ENCODE data around the gene PIK3CD. TPM values are rescaled to one million over a fixed set of nuclear protein-coding genes. Genes with fewer than 3 reads are reported as not detected.

PIK3CD gene
- total RNA-seq, 1 experiment from 2014 or later, result 4.5 TPM

DNA sequence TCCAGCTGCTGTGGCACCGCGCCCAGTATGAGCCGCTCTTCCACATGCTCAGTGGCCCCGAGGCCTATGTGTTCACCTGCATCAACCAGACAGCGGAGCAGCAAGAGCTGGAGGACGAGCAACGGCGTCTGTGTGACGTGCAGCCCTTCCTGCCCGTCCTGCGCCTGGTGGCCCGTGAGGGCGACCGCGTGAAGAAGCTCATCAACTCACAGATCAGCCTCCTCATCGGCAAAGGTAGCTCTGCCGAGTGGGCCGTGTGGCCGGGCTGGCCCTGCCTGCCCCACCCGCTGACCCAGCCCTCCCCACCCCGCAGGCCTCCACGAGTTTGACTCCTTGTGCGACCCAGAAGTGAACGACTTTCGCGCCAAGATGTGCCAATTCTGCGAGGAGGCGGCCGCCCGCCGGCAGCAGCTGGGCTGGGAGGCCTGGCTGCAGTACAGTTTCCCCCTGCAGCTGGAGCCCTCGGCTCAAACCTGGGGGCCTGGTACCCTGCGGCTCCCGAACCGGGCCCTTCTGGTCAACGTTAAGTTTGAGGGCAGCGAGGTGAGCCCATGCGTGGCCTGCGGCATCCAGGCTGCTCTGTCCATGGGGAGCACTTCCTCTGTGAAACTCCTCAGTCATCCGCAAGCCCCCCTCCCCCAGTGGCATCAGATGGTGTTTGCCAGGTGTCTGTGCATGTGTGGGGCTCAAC lies 64.2 kb downstream of the PIK3CD start:
- no peak overlapping the region for H3K4me3 ChIP-seq (ENCODE audit: low read length)

DNA sequence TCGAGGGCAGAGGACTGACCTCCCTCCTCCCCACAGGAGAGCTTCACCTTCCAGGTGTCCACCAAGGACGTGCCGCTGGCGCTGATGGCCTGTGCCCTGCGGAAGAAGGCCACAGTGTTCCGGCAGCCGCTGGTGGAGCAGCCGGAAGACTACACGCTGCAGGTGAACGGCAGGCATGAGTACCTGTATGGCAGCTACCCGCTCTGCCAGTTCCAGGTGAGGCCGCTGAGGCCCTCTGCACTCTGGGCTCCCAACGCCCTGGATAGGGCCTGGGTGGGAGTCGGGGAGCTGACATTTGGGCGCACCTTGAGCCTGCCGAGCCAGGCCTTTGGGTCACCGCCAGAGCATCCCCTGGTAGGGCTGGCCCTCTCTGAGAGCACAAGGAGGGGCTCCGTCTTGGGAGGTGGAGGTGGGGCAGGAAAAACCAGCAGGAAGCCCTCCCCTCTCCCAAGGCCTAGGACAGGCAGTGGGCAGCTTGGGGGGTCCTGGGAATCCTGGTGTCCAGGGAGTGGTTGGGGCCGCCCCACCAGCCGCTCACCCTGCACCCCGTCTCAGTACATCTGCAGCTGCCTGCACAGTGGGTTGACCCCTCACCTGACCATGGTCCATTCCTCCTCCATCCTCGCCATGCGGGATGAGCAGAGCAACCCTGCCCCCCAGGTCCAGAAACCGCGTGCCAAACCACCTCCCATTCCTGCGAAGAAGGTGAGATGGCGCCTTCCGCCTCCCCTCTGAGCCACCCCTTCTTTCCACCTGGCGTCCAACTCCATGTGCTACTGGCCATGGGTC lies 65.1 kb downstream of the PIK3CD start:
- POLR2A ChIA-PET (ENCODE audit: unreplicated experiment), result no interaction called here
- CTCF ChIA-PET, result no interaction called here

More for the DNA sequence above, 64.2 kb downstream of the PIK3CD start:
- Histone ChIP-seq H3K4me2 (ENCODE audit: low read length) (no peak overlapping the region), H3K9me2 (replicated peaks; ENCODE audit: low read length) (no peaks in the 10 kb centered on the region), H3F3A (ENCODE audit: low read length, unreplicated experiment) (no peaks in the 10 kb centered on the region), H3K9me3 (ENCODE audit: low read length) (no peaks in the 10 kb centered on the region), H3K27me3 (ENCODE audit: low read length) (no peaks in the 10 kb centered on the region), H3K36me3 (ENCODE audit: low read depth, low read length) (no peaks in the 10 kb centered on the region), H3K9ac (ENCODE audit: low read length) (no peak overlapping the region), H4K20me1 (ENCODE audit: low read length) (no peaks in the 10 kb centered on the region), H3K4me1 (ENCODE audit: insufficient read depth, low read length) (peaks cover 18% of the 10 kb centered on the region), H2AFZ (ENCODE audit: low read length) (no peak overlapping the region), H3K27ac (ENCODE audit: low read length) (no peak overlapping the region), H3K79me2 (ENCODE audit: low read length) (no peaks in the 10 kb centered on the region)
- ChIA-PET CTCF (no interaction called here), POLR2A (ENCODE audit: unreplicated experiment) (no interaction called here)
- ATAC-seq (no peak), DNase-seq (no peak)
- intact Hi-C loops (cut with micrococcal nuclease), result no loop called here
- TF ChIP-seq EZH2 (IDR thresholded peaks at IDR 0.05; ENCODE audit: low read length, unreplicated experiment) (no peak), EZH2phosphoT487 (IDR thresholded peaks at IDR 0.05; ENCODE audit: borderline replicate concordance, low read length) (no peak)
- TF ChIP-seq, protein P1, sequence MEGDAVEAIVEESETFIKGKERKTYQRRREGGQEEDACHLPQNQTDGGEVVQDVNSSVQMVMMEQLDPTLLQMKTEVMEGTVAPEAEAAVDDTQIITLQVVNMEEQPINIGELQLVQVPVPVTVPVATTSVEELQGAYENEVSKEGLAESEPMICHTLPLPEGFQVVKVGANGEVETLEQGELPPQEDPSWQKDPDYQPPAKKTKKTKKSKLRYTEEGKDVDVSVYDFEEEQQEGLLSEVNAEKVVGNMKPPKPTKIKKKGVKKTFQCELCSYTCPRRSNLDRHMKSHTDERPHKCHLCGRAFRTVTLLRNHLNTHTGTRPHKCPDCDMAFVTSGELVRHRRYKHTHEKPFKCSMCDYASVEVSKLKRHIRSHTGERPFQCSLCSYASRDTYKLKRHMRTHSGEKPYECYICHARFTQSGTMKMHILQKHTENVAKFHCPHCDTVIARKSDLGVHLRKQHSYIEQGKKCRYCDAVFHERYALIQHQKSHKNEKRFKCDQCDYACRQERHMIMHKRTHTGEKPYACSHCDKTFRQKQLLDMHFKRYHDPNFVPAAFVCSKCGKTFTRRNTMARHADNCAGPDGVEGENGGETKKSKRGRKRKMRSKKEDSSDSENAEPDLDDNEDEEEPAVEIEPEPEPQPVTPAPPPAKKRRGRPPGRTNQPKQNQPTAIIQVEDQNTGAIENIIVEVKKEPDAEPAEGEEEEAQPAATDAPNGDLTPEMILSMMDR (conservative IDR thresholded peaks at IDR 0.05; ENCODE audit: low read depth, low read length), result no peak
- BruUV-seq (replicated peaks), result no TSS peak

More for the DNA sequence above, 65.1 kb downstream of the PIK3CD start:
- Histone ChIP-seq H3K9me2 (replicated peaks; ENCODE audit: low read length) (no peaks in the 10 kb centered on the region), H3K9me3 (ENCODE audit: low read length) (no peaks in the 10 kb centered on the region), H3K36me3 (ENCODE audit: low read depth, low read length) (no peaks in the 10 kb centered on the region), H3K27me3 (ENCODE audit: low read length) (no peaks in the 10 kb centered on the region), H3K27ac (ENCODE audit: low read length) (no peak overlapping the region), H3K4me1 (ENCODE audit: insufficient read depth, low read length) (peaks cover 18% of the 10 kb centered on the region), H3K4me3 (ENCODE audit: low read length) (no peak overlapping the region), H3K9ac (ENCODE audit: low read length) (no peak overlapping the region), H2AFZ (ENCODE audit: low read length) (no peak overlapping the region), H3K4me2 (ENCODE audit: low read length) (no peak overlapping the region), H3K79me2 (ENCODE audit: low read length) (no peaks in the 10 kb centered on the region), H3F3A (ENCODE audit: low read length, unreplicated experiment) (no peaks in the 10 kb centered on the region), H4K20me1 (ENCODE audit: low read length) (no peaks in the 10 kb centered on the region)
- ATAC-seq, result no peak
- intact Hi-C loops (cut with micrococcal nuclease), result no loop called here
- no TSS peak for BruUV-seq (replicated peaks)
- no peak for DNase-seq
- TF ChIP-seq EZH2phosphoT487 (IDR thresholded peaks at IDR 0.05; ENCODE audit: borderline replicate concordance, low read length) (no peak), EZH2 (IDR thresholded peaks at IDR 0.05; ENCODE audit: low read length, unreplicated experiment) (no peak)
- TF ChIP-seq, protein P1 (conservative IDR thresholded peaks at IDR 0.05; ENCODE audit: low read depth, low read length), result no peak
